Coronary artery (tissue), 2 donors: Measurements from ENCODE around the gene TUT4.
A peak's percentile ranks its signal among the peaks of the same experiment; 100 is the strongest.

ENCODE experiments used
- DNase-seq: peaks from one replicate; pipeline ENCODE4 v3.0.0-alpha.2; 2017; ENCODE audit warnings: low spot score
- H3K27ac ChIP-seq, 2 donors: fragments of 200-600 bp; sonication (generic); one replicate each; pipeline ENCODE4 v1.5.1; 2016 to 2019
- H3K4me3 ChIP-seq: fragments of 200-600 bp; sonication (generic); 2 replicates; pipeline ENCODE4 v1.5.1; 2016; ENCODE audit warnings: mild to moderate bottlenecking, moderate library complexity
- CTCF ChIP-seq: fragments of 200-600 bp; sonication (generic); IDR thresholded peaks from one replicate; pipeline ENCODE4 v1.5.1; 2019; ENCODE audit warnings: antibody characterized with exemption

Gene TUT4

GRCh38 chr1:52552505-52553361, at the start of gene TUT4:
Gene TUT4, minus strand, starts transcription at chr1:52553092. Its CDS starts 26,812 bp downstream, at chr1:52526280.
- peak; percentile 83 for DNase-seq
- Histone ChIP-seq H3K4me3 (peak within 1 kb of the TSS; percentile 94), H3K27ac (peak within 1 kb of the TSS; percentile 88 to 93)
- no peak for TF ChIP-seq CTCF

- no peak for TF ChIP-seq CTCF
- peak within 1 kb of the TSS; percentile 83 to 86 for H3K27ac ChIP-seq
- DNase-seq = no peak
- peak within 1 kb of the TSS; percentile 73 for H3K4me3 ChIP-seq
Measured at GRCh38 chr1:52601991-52602855, 49.3 kb upstream of the TUT4 start, which contains the start of gene GPX7. Gene GPX7, plus strand, starts transcription at chr1:52602371. Its CDS starts 39 bp downstream, at chr1:52602410.

GRCh38 chr1:52601519-52601918, 48.6 kb upstream of the TUT4 start:
- TF ChIP-seq CTCF = no peak
- peak overlapping the region; percentile 83 to 86 for H3K27ac ChIP-seq
- no peak for DNase-seq
- H3K4me3 ChIP-seq = peak overlapping the region; percentile 73

- Histone ChIP-seq H3K4me3 (no peak overlapping the region), H3K27ac (no peak overlapping the region)
- no peak for DNase-seq
- no peak for TF ChIP-seq CTCF
Measured at GRCh38 chr1:52600533-52601179, 47.8 kb upstream of the TUT4 start.

GRCh38 chr1:52599236-52599635, 46.3 kb upstream of the TUT4 start:
- TF ChIP-seq CTCF = no peak
- H3K27ac ChIP-seq = no peak overlapping the region
- H3K4me3 ChIP-seq = no peak overlapping the region
- no peak for DNase-seq

GRCh38 chr1:52598729-52599128, 45.8 kb upstream of the TUT4 start:
- no peak for DNase-seq
- Histone ChIP-seq H3K27ac (no peak overlapping the region), H3K4me3 (no peak overlapping the region)
- no peak for TF ChIP-seq CTCF
